H9 (cell line): ENCODE measurements around the gene HEATR3. TPM values are rescaled to one million over a fixed set of nuclear protein-coding genes. Genes with fewer than 3 reads are reported as not detected.

Experiments
- DNase-seq: peaks from one replicate; pipeline ENCODE4 v3.0.0-alpha.2; 2017
- H2AFZ ChIP-seq: one replicate; pipeline ENCODE4 v1.6.1; 2013; ENCODE audit warnings: mild to moderate bottlenecking, low read length, control low read depth, moderate library complexity
- H2AK5ac ChIP-seq: 2 replicates; pipeline ENCODE4 v1.6.1; 2013; ENCODE audit warnings: low read length, control low read depth, mixed read lengths; ENCODE audit not compliant: insufficient read length
- H2BK120ac ChIP-seq: one replicate; pipeline ENCODE4 v1.6.1; 2013; ENCODE audit warnings: low read depth, mild to moderate bottlenecking, low read length, control low read depth, inconsistent platforms; ENCODE audit not compliant: poor library complexity, severe bottlenecking
- H2BK12ac ChIP-seq: 2 replicates; pipeline ENCODE4 v1.6.1; 2013; ENCODE audit warnings: low read length, control low read depth, mixed read lengths, low read depth; ENCODE audit not compliant: insufficient read length
- H2BK15ac ChIP-seq: 2 replicates; pipeline ENCODE4 v1.6.1; 2013; ENCODE audit warnings: low read depth, low read length, control low read depth
- H2BK20ac ChIP-seq: one replicate; pipeline ENCODE4 v1.6.1; 2013; ENCODE audit warnings: low read depth, mild to moderate bottlenecking, low read length, control low read depth, inconsistent platforms; ENCODE audit not compliant: poor library complexity, severe bottlenecking
- H2BK5ac ChIP-seq: 2 replicates; pipeline ENCODE4 v1.6.1; 2013; ENCODE audit warnings: low read length, control low read depth, mixed read lengths; ENCODE audit not compliant: insufficient read length
- H3K14ac ChIP-seq: 2 replicates; pipeline ENCODE4 v1.6.1; 2013; ENCODE audit warnings: low read length, control low read depth; ENCODE audit not compliant: insufficient read depth
- H3K18ac ChIP-seq: 2 replicates; pipeline ENCODE4 v1.6.1; 2013; ENCODE audit warnings: low read depth, mild to moderate bottlenecking, mixed read lengths, low read length, control low read depth; ENCODE audit not compliant: insufficient read length
- H3K23ac ChIP-seq: 2 replicates; pipeline ENCODE4 v1.6.1; 2013; ENCODE audit warnings: low read length, control low read depth, mixed read lengths, low read depth; ENCODE audit not compliant: insufficient read length
- H3K23me2 ChIP-seq: 2 replicates; pipeline ENCODE4 v1.6.1; 2013; ENCODE audit warnings: low read depth, mild to moderate bottlenecking, mixed read lengths, low read length, control low read depth; ENCODE audit not compliant: insufficient read length, poor library complexity, severe bottlenecking
- H3K27ac ChIP-seq: 2 replicates; pipeline ENCODE4 v1.5.1; 2013; ENCODE audit warnings: low read length, control low read depth, mixed read lengths, low read depth; ENCODE audit not compliant: insufficient read length
- H3K27me3 ChIP-seq: 2 replicates; pipeline ENCODE4 v1.6.1; 2013; ENCODE audit warnings: low read length, control low read depth, inconsistent platforms; ENCODE audit not compliant: insufficient read depth
- H3K4ac ChIP-seq: 2 replicates; pipeline ENCODE4 v1.6.1; 2013; ENCODE audit warnings: low read depth, mild to moderate bottlenecking, control low read depth, inconsistent platforms, low read length, moderate library complexity
- H3K4me1 ChIP-seq: 2 replicates; pipeline ENCODE4 v1.6.1; 2013; ENCODE audit warnings: low read length, control low read depth, inconsistent platforms; ENCODE audit not compliant: insufficient read depth
- H3K4me2 ChIP-seq: 2 replicates; pipeline ENCODE4 v1.6.1; 2013; ENCODE audit warnings: low read length, control low read depth, mixed read lengths; ENCODE audit not compliant: insufficient read length, insufficient read depth
- H3K56ac ChIP-seq: 2 replicates; pipeline ENCODE4 v1.6.1; 2013; ENCODE audit warnings: low read depth, mild to moderate bottlenecking, mixed read lengths, low read length, control low read depth; ENCODE audit not compliant: insufficient read length
- H3K79me1 ChIP-seq: 2 replicates; pipeline ENCODE4 v1.6.1; 2013; ENCODE audit warnings: low read depth, mild to moderate bottlenecking, moderate library complexity, low read length, control low read depth, inconsistent platforms; ENCODE audit not compliant: insufficient read depth, poor library complexity, severe bottlenecking
- H3K79me2 ChIP-seq: 2 replicates; pipeline ENCODE4 v1.6.1; 2013; ENCODE audit warnings: low read length, control low read depth, inconsistent platforms; ENCODE audit not compliant: insufficient read depth
- H3K9ac ChIP-seq: 2 replicates; pipeline ENCODE4 v1.6.1; 2013; ENCODE audit warnings: low read length, control low read depth, mixed read lengths; ENCODE audit not compliant: insufficient read length; ENCODE audit errors: extremely low read depth
- H3K9me3 ChIP-seq: one replicate; pipeline ENCODE4 v1.6.1; 2013; ENCODE audit warnings: low read depth, low read length, inconsistent platforms; ENCODE audit not compliant: control insufficient read depth
- H3T11ph ChIP-seq: one replicate; pipeline ENCODE4 v1.6.1; 2013; ENCODE audit warnings: mild to moderate bottlenecking, low read length, control low read depth, inconsistent platforms
- H4K20me1 ChIP-seq: one replicate; pipeline ENCODE4 v1.6.1; 2013; ENCODE audit not compliant: control insufficient read depth, insufficient read length, insufficient read depth
- H4K5ac ChIP-seq: 2 replicates; pipeline ENCODE4 v1.6.1; 2013; ENCODE audit warnings: low read depth, mild to moderate bottlenecking, mixed read lengths, low read length, control low read depth; ENCODE audit not compliant: insufficient read length
- H4K8ac ChIP-seq: replicated peaks from 2 replicates; pipeline ENCODE4 v1.6.1; 2013; ENCODE audit warnings: low read length, control low read depth, mixed read lengths, low read depth; ENCODE audit not compliant: insufficient read length
- H4K91ac ChIP-seq: 2 replicates; pipeline ENCODE4 v1.6.1; 2013; ENCODE audit warnings: low read depth, mild to moderate bottlenecking, moderate library complexity, mixed read lengths, low read length, control low read depth; ENCODE audit not compliant: insufficient read length
- H3K27ac Mint-ChIP-seq, 3 experiments: 2 replicates in 2 of 3; 3 replicates in 1 of 3; pipeline ENCODE4 v1.8.0; 2020 to 2021; ENCODE audit warnings: mixed read lengths in 3 of 3, mild to moderate bottlenecking in 1 of 3, moderate library complexity in 1 of 3
- H3K27me3 Mint-ChIP-seq: 2 replicates; pipeline ENCODE4 v1.8.0; 2021; ENCODE audit warnings: low read depth, mild to moderate bottlenecking, moderate library complexity, mixed read lengths
- H3K36me3 Mint-ChIP-seq, 3 experiments: 2 replicates in 2 of 3; 3 replicates in 1 of 3; pipeline ENCODE4 v1.8.0; 2020 to 2021; ENCODE audit warnings: low read depth in 3 of 3, mixed read lengths in 3 of 3; ENCODE audit not compliant: insufficient read depth in 1 of 3
- H3K4me1 Mint-ChIP-seq, 2 experiments: 2 replicates each; pipeline ENCODE4 v1.8.0; 2020; ENCODE audit warnings: mixed read lengths in 2 of 2
- H3K4me3 Mint-ChIP-seq, 2 experiments: 2 replicates in 1 of 2; 3 replicates in 1 of 2; pipeline ENCODE4 v1.8.0; 2020 to 2021; ENCODE audit warnings: mild to moderate bottlenecking in 2 of 2, mixed read lengths in 2 of 2, moderate library complexity in 1 of 2
- H3K9me3 Mint-ChIP-seq, 2 experiments: 2 replicates in 1 of 2; 3 replicates in 1 of 2; pipeline ENCODE4 v1.8.0; 2020; ENCODE audit warnings: mild to moderate bottlenecking in 2 of 2, mixed read lengths in 2 of 2, moderate library complexity in 1 of 2
- CTCF ChIP-seq: fragments of 200-600 bp; sonication (generic); conservative IDR thresholded peaks from 3 replicates; pipeline ENCODE4 v1.8.0; 2021; ENCODE audit warnings: antibody characterized with exemption, mild to moderate bottlenecking
- WGBS: extraction: QIAGEN DNeasy Blood & Tissue Kit; methylation state at CpG from one replicate; pipeline ENCODE4 v1.1.7; 2013; ENCODE audit warnings: missing lambda C conversion rate, low lambda C conversion rate, mixed read lengths; ENCODE audit not compliant: insufficient read length; ENCODE audit errors: extremely low coverage; 5-methylcytosine and 5-hydroxymethylcytosine counted together
- total RNA-seq: library from RNA; stranded (reverse); gene quantifications from 2 replicates; pipeline ENCODE4 v1.2.1, GENCODE V29; 2021

HEATR3 gene
- total RNA-seq, 1 experiment from 2014 or later: 26.5 TPM

DNA sequence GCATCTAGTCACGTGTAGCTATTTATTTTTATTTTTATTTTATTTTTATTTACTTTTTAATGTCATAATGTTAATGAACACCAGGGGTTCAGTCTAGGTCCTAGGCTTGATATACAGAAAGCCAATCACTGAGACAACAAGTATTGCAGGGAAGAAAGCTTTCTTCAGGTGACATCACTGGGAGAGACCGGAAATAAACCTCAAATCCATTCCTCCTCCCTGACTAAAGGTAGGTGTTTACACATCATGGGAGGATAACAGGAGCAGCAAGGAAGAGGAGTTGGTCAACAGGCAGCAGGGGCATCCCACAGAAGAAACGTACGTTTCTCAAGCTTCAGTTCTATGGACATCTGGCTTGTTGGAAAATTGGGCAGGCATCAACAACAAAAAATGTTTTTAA lies 9.5 kb upstream of the HEATR3 start:
- Mint-ChIP-seq H3K4me3 (no peak overlapping the region), H3K9me3 (peaks cover 8 to 16% of the 10 kb centered on the region in 2 experiments; a peak in 4 of 5 replicates), H3K4me1 (no peaks in the 10 kb centered on the region), H3K27me3 (peaks cover 6% of the 10 kb centered on the region), H3K36me3 (peaks cover 0 to 4% (median 0%) of the 10 kb centered on the region in 3 experiments; a peak in 1 of 7 replicates), H3K27ac (peak overlapping the region in 1 of 3 experiments; percentile 50; a peak in 1 of 7 replicates)
- Histone ChIP-seq H3K4me1 (no peaks in the 10 kb centered on the region), H3K79me2 (no peaks in the 10 kb centered on the region), H3K27me3 (no peaks in the 10 kb centered on the region), H2BK12ac (no peak overlapping the region), H3K9ac (no peak overlapping the region), H3K56ac (no peak overlapping the region), H3T11ph (no peak overlapping the region), H3K18ac (no peak overlapping the region), H2AK5ac (no peak overlapping the region), H3K14ac (no peak overlapping the region), H3K4me2 (no peak overlapping the region), H4K8ac (no peak overlapping the region), H4K91ac (no peak overlapping the region), H3K27ac (no peak overlapping the region), H4K20me1 (no peaks in the 10 kb centered on the region), H2BK120ac (no peak overlapping the region), H2BK15ac (no peak overlapping the region), H3K79me1 (no peaks in the 10 kb centered on the region), H4K5ac (no peak overlapping the region), H3K23me2 (no peaks in the 10 kb centered on the region), H3K9me3 (no peaks in the 10 kb centered on the region), H3K4ac (no peak overlapping the region), H2BK20ac (no peak overlapping the region), H3K23ac (no peak overlapping the region), H2AFZ (no peak overlapping the region), H2BK5ac (no peak overlapping the region)
- no CpG with 5 or more reads among the region's 4 CpGs for WGBS
- no peak for DNase-seq
- no peak for TF ChIP-seq CTCF
